ENCODE results near the gene TRIM45.

- TF ChIP-seq CTCF (IDR thresholded peaks at IDR 0.05) (no peak), POLR2A (IDR thresholded peaks at IDR 0.05) (no peak)
These were observed 9.4 kb downstream of the TRIM45 start for GRCh38 chr1:117112047-117112717.
